Keratinocyte (primary cell): Measurements from ENCODE around the gene GDPD4. TPM values are rescaled to one million over a fixed set of nuclear protein-coding genes. Genes with fewer than 3 reads are reported as not detected.

Experiments
- DNase-seq: peaks from one replicate; pipeline ENCODE4 v3.0.0-alpha.2; 2011; ENCODE audit warnings: low read depth, missing footprints, low spot score
- FAIRE-seq: peaks from 2 replicates; lab custom pipeline; 2011; peaks lifted over from hg19 to GRCh38; lab: Jason Lieb, UNC
- H2AFZ ChIP-seq: 2 replicates; pipeline ENCODE4 v1.6.0; 2012; ENCODE audit warnings: low read length, control low read depth, inconsistent platforms; ENCODE audit not compliant: control insufficient read depth
- H3K27ac ChIP-seq: 2 replicates; pipeline ENCODE4 v1.5.1; 2011; ENCODE audit warnings: low read length; ENCODE audit not compliant: control insufficient read depth, insufficient read depth
- H3K27me3 ChIP-seq: 3 replicates; pipeline ENCODE4 v1.6.0; 2011; ENCODE audit warnings: low read length; ENCODE audit not compliant: control insufficient read depth, insufficient read depth; ENCODE audit errors: extremely low read depth
- H3K36me3 ChIP-seq, 2 experiments: 2 replicates in 1 of 2; 3 replicates in 1 of 2; pipeline ENCODE4 v1.5.1; 2011; ENCODE audit warnings: low read length in 2 of 2, mild to moderate bottlenecking in 1 of 2; ENCODE audit not compliant: control insufficient read depth in 2 of 2, insufficient read depth in 2 of 2; ENCODE audit errors: extremely low read depth in 1 of 2
- H3K4me1 ChIP-seq: 3 replicates; pipeline ENCODE4 v1.5.1; 2011; ENCODE audit warnings: low read length; ENCODE audit not compliant: control insufficient read depth, insufficient read depth; ENCODE audit errors: extremely low read depth
- H3K4me2 ChIP-seq: 3 replicates; pipeline ENCODE4 v1.6.0; 2011; ENCODE audit warnings: low read depth, low read length; ENCODE audit not compliant: control insufficient read depth, insufficient read depth; ENCODE audit errors: extremely low read depth
- H3K4me3 ChIP-seq, 3 experiments: fragments of 200-600 bp in 1 of 3; sonication (generic) in 1 of 3; 2 replicates in 2 of 3; 3 replicates in 1 of 3; pipeline ENCODE4 v1.5.1; 2011 to 2016; ENCODE audit warnings: low read length in 3 of 3, mild to moderate bottlenecking in 3 of 3, control low read depth in 2 of 3, inconsistent platforms in 1 of 3, low read depth in 1 of 3, mixed read lengths in 1 of 3, mixed run types in 1 of 3, moderate library complexity in 1 of 3; ENCODE audit not compliant: control insufficient read depth in 2 of 3, insufficient read depth in 2 of 3; ENCODE audit errors: extremely low read depth in 1 of 3
- H3K79me2 ChIP-seq: 2 replicates; pipeline ENCODE4 v1.6.0; 2012; ENCODE audit warnings: low read length; ENCODE audit not compliant: control insufficient read depth, insufficient read depth
- H3K9ac ChIP-seq: 3 replicates; pipeline ENCODE4 v1.6.0; 2011; ENCODE audit warnings: low read length; ENCODE audit not compliant: control insufficient read depth, insufficient read depth; ENCODE audit errors: extremely low read depth
- H3K9me1 ChIP-seq: 3 replicates; pipeline ENCODE4 v1.6.0; 2011; ENCODE audit warnings: low read length; ENCODE audit not compliant: control insufficient read depth, insufficient read depth; ENCODE audit errors: extremely low read depth
- H3K9me3 ChIP-seq: 2 replicates; pipeline ENCODE4 v1.5.1; 2012; ENCODE audit warnings: low read depth, low read length; ENCODE audit not compliant: control insufficient read depth
- H4K20me1 ChIP-seq: 3 replicates; pipeline ENCODE4 v1.6.0; 2011; ENCODE audit warnings: low read length; ENCODE audit not compliant: control insufficient read depth, insufficient read depth; ENCODE audit errors: extremely low read depth
- CTCF ChIP-seq, 3 experiments: IDR thresholded peaks in 1 of 3; conservative IDR thresholded peaks in 1 of 3; optimal IDR thresholded peaks in 1 of 3; 2 replicates in 2 of 3; 3 replicates in 1 of 3; pipeline versions ENCODE3 to v1.5.1; 2011; ENCODE audit warnings: low read length in 3 of 3, mild to moderate bottlenecking in 3 of 3, moderate library complexity in 2 of 3, control low read depth in 1 of 3, inconsistent platforms in 1 of 3; ENCODE audit not compliant: insufficient read depth in 2 of 3; ENCODE audit errors: extremely low read depth in 1 of 3
- EZH2 ChIP-seq: IDR thresholded peaks from one replicate; pipeline ENCODE4 v1.6.1; 2012; ENCODE audit warnings: inconsistent platforms, mild to moderate bottlenecking, low read length, moderate library complexity
- dilution Hi-C: fragments of 300-500 bp; cut with MboI; formaldehyde crosslinking; loops from one replicate; pipeline ENCODE4 v1.7.0; 2020; ENCODE audit warnings: low sequenced_read_pairs; ENCODE audit not compliant: extremely low pct_ligation_motif_present
- polyA plus RNA-seq, 5 experiments: library from polyadenylated mRNA; depleted of rRNA in 3 of 5; stranded (reverse) in 3 of 5; stranded (forward) in 1 of 5; unstranded in 1 of 5; fragments of >200 nt; gene quantifications; 1 replicate in 1 of 5; 2 replicates in 3 of 5; 3 replicates in 1 of 5; pipeline versions ENCODE4 v1.2.1 to v1.2.3, GENCODE V29; 2011 to 2012; ENCODE audit warnings: missing spikeins in 2 of 5, low read depth in 1 of 5, low replicate concordance in 1 of 5

The GDPD4 gene
- polyA plus RNA-seq, 1 donor (not counting 4 experiments of a cell fraction or from before 2014, with no cell fraction given), result not detected

DNA sequence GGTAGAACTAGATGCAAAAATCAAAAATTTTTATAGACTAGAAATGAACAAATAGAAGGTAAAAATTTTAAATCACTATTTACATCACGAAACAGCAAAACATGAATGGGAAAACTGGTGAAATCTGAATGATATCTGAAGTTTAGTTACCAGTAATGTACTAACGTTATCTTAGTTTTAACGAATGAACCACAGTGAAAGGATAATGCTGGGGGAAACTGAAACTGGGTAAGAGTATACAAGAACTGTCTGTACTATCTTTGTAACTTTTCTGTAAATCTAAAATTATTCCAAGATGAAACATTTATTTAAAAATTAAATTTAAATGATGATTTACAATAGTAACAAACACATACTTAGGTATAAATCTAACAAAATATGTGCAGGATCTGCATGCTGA, 7.4 kb downstream of the GDPD4 start:
- no peaks in the 10 kb centered on the region for H4K20me1 ChIP-seq
- TF ChIP-seq EZH2, result no peak
- TF ChIP-seq CTCF (optimal IDR thresholded peaks at IDR 0.05 in 1 of 3, IDR thresholded peaks at IDR 0.05 in 1 of 3, conservative IDR thresholded peaks at IDR 0.05 in 1 of 3; ENCODE audit: extremely low read depth in 1 of 3, insufficient read depth in 2 of 3, low read length in 3 of 3), result no peak
- H3K4me3 ChIP-seq, result no peak overlapping the region
- DNase-seq (no peak), FAIRE-seq (no peak)
- H3K79me2 ChIP-seq, result no peaks in the 10 kb centered on the region
- no peaks in the 10 kb centered on the region for H3K9me3 ChIP-seq
- H3K27ac ChIP-seq, result no peak overlapping the region
- no peaks in the 10 kb centered on the region for H3K27me3 ChIP-seq
- H3K4me1 ChIP-seq, result peaks cover 4% of the 10 kb centered on the region
- dilution Hi-C loops, result no loop called here
- no peak overlapping the region for H3K4me2 ChIP-seq
- no peaks in the 10 kb centered on the region for H3K9me1 ChIP-seq
- H3K36me3 ChIP-seq, result no peaks in the 10 kb centered on the region
- H2AFZ ChIP-seq, result no peak overlapping the region
- no peak overlapping the region for H3K9ac ChIP-seq

- no peak overlapping the region for H3K4me2 ChIP-seq
- H3K27ac ChIP-seq, result no peak overlapping the region
- no peak for TF ChIP-seq CTCF (optimal IDR thresholded peaks at IDR 0.05 in 1 of 3, IDR thresholded peaks at IDR 0.05 in 1 of 3, conservative IDR thresholded peaks at IDR 0.05 in 1 of 3; ENCODE audit: extremely low read depth in 1 of 3, insufficient read depth in 2 of 3, low read length in 3 of 3)
- no peak for TF ChIP-seq EZH2
- no peak overlapping the region for H2AFZ ChIP-seq
- no peaks in the 10 kb centered on the region for H3K9me3 ChIP-seq
- DNase-seq, result no peak
- no peak for FAIRE-seq
- H3K36me3 ChIP-seq, result no peaks in the 10 kb centered on the region
- no peaks in the 10 kb centered on the region for H4K20me1 ChIP-seq
- H3K79me2 ChIP-seq, result no peaks in the 10 kb centered on the region
- H3K4me1 ChIP-seq, result peaks cover 11% of the 10 kb centered on the region
- H3K4me3 ChIP-seq, result no peak overlapping the region
- H3K9ac ChIP-seq, result no peak overlapping the region
- dilution Hi-C loops, result no loop called here
- no peaks in the 10 kb centered on the region for H3K27me3 ChIP-seq
- no peaks in the 10 kb centered on the region for H3K9me1 ChIP-seq
These were observed 11.7 kb downstream of the GDPD4 start for GRCh38 chr11:77289737-77290136.
